NCI-H1694 (cell line): Measurements from ENCODE around the gene AMER1.
"Not testable (repeated sequence)": the region's sequence is repeated elsewhere in the genome, so short reads cannot be mapped to it uniquely, and the experiment has no call there.

ENCODE experiments used
- DNase-seq: peaks from one replicate; lab custom pipeline; 2025; lab: John Stamatoyannopoulos, UW

AMER1 gene

DNA sequence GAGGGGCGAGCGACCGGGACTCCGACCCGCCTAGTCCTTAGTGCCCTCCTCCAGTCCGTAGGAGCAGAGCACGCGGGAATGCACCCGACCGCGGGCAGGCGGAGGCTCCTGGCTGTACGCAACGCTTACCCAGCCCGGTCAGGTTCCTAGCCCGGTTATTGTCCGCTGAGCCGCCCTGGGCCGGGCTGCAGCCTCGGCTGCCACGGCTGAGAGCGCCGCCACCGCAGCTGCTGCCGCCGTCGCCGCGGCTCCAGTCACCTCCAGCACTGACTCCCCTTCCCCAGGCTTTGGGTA is at the start of gene AMER1:
TSS of gene AMER1 (minus strand) at position 268 of the 294 bp plus-strand sequence. CDS start 12,422 bp downstream, outside the sequence.
- DNase-seq, result peak; percentile 53

DNA sequence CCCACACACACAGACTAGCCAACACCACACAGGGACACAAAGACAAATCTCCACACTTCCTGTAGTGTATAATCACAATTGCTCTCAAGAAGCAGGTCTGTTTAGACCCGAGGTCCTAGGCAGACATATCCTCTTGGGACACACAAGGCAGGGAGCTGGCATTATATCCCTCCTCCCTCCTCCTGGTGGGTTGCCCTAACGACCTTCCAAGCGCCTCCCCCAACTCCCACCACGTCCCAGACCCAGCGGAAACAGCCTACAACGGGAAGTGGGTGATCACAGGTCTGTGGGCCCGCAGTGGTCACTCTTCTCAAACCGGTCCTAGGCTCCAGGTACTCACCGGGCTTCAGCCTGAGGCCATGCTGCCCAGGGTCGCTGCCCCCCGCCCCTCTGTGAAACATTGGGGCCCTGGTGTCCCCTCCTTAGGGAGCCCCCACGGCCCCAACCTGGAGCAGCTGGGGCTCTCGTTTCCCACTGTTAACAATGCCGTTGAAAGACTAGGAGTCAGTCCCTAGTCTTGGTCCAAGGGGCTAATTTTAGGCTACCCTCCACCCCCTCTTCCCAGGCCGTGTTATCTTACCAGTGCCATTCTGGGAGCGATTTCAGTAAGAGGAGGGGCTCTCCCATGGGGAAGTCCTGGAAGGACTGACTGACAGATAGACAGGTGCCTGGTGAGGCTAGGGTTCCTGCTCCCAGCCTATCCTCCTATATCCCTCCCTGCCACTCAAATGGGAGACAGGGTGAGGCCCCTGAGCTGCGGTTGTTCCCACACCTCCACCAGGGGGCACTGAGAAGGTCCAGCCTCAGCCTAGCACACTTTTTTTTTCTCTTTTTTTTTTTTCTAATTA is 24.8 kb upstream of the AMER1 start, which contains the start of gene ASB12:
TSS of gene ASB12 (minus strand) at position 485 of the 848 bp plus-strand sequence. CDS start 4,957 bp downstream, outside the sequence.
- DNase-seq, result no peak

- DNase-seq, result no peak
Observed at GRCh38 chrX:64229154-64229553, 23.6 kb upstream of the AMER1 start.

DNA sequence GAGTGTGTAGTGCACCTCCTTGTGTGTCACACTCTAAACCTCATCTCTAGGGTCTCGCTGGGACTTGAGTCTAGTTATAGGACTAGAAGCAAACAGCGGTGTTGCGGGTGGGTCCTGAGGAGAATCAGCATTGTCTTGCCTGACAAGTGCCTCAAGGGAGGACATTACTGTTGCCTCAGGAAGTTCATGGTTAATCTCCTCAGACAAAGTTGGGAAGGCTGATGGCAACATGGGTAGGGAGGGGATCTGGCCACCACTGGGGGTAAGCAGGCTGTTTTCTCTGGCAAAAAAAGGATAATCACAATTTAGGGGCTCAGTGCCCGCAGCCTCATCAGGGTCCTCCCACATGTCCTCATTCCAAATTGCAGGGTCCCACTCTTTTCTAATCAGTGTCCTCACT is 12.5 kb upstream of the AMER1 start:
- DNase-seq, result no peak

DNA sequence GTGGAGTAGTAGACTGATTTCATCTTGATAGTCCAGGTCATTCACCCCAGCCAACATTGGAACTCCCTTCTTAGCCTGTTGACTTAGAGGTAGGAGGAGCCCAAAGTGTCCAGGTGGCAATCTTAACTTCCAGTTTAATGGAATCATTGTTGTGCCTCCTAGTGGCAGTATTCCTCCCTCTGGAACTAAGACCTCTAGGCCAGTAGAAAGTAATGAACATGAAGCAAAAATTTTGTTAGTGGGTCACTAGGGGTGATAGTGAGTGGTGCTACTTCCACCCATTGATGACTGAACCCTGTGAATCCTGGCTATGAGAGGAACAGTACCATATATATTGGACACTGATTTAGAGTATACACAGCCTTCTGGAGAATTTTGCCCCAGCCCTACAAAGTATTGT is 8.5 kb upstream of the AMER1 start:
- not testable (repeated sequence) for DNase-seq

- no peak for DNase-seq
Observed at GRCh38 chrX:64206556-64207162, 1.2 kb upstream of the AMER1 start.

DNA sequence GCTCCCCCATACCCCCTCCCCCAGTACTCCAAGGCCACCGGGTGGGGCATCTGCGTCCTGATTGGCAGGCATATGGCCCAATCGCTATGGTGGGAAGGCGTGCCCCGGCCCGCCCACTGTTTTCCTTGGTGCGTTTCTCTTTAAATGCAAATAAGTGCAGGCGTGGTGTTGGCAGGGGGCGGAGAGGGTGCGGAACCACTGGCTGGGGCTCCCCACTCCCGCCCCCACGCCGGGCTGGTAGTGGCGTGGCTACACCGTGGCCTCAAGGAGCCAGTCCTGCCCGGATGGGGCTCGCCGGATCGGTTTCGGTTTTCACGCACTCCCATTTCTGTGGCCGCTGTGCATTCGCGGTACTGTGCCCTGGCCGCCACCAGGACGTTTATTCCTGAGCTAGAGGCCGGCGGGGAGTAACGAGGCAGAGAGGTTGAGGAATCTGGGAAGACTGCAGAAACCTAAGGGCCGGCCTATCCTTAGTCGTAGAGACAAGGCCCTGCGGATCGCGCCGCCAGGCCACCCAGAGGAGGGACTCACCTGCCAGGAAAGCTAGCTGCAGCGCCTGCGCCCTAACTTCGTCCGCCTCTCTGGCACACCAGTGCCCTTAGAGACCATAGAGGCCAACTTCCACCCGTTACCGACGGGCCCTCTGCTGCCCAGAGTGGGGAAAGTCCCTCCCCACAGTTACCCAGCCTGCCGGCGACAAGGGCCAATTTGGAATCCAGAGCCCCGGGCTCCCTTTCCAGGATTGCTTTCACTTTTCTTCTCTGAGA is 410 bp upstream of the AMER1 start:
- DNase-seq, result peak; percentile 76

GRCh38 chrX:64204701-64205440 is 637 bp downstream of the AMER1 start:
- no peak for DNase-seq

- no peak for DNase-seq
Observed at GRCh38 chrX:64204252-64204651, 1.3 kb downstream of the AMER1 start.

DNA sequence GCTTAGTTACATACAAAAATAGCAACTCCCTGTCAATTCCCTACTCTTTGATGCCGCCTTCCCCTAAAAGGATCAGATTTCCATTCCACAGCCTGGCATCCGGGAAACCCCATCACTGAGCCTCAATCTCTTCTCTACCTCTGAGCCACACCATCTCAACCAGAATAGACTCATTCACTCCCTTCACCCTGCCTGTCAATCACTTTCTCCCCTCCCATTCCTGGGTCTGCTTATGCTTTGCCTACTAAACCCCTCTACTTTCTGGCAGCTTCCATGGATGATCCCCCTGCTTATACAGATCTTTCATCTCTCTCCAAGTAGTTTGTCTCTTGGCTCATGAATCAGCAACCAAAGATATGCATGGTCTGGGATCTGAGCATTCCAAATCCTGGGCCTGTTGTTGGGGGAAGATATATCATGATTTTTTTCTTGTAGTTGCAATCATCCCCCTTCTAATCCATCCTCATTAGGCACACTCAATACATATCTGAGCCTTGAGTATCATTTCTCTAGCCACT is 2.6 kb downstream of the AMER1 start:
- DNase-seq, result no peak

DNA sequence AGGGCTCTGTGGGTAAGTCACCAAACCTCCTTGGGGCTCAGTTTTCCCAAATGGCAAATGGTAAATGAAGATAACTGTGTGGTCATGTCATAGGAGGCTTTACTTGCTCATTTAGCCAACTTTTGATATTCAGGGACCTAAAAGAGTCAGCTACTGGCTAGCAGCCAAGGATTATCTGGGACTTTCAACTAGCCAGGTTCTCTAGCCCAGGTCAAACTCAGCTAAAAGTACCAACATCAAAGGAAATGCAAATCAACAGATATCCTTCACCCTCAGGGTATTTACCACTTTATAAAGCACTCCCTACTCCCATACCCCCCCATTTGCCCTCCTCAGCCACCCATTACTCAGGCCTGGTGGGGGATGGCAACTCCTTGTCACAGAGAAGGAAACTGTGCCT is 7.5 kb downstream of the AMER1 start:
- DNase-seq, result no peak

DNA sequence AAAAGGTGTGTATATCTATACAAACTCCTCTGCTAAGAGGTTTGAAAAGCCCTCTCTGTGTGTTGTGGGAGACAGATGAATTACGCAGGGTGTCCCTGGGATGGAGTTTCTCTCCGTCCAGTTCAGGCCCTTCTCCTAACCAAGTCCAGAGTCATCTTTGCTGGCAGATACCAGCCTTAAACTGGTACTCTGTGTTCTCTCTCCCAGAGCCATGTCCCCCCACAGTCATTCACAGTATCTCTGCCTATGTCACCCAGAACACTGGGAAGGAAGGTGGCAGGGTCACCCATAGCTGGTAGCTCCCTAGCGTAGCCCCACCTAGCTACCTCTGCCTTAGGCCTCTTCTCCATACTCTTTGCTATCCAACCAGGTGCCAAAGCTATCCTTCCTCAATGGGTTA is 8.9 kb downstream of the AMER1 start:
- no peak for DNase-seq

DNA sequence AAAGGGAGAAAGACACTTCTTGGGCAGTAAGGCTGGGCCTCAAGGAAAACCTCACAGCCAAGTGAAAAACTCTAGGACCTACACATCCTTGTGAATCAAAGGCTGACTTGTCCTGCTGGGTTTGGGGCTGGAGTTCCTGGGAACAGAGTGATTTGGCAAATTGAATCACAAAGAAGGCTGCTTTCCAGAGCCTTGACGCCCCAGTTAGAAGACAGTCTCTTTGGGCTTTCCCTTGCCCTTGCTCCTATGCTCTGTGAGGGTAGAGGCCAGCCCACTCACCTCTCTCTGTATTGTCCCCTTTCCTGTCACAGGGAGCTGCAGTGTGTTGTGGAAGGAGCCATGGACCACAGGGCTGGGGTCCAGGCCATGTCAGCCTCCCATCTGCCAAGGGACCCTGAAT is 9.6 kb downstream of the AMER1 start:
- DNase-seq, result no peak

GRCh38 chrX:64192673-64193072 is 12.8 kb downstream of the AMER1 start:
- no peak for DNase-seq

GRCh38 chrX:64192040-64192439 is 13.5 kb downstream of the AMER1 start:
- DNase-seq, result no peak

GRCh38 chrX:64191281-64192010 is 14.1 kb downstream of the AMER1 start:
- DNase-seq, result no peak

DNA sequence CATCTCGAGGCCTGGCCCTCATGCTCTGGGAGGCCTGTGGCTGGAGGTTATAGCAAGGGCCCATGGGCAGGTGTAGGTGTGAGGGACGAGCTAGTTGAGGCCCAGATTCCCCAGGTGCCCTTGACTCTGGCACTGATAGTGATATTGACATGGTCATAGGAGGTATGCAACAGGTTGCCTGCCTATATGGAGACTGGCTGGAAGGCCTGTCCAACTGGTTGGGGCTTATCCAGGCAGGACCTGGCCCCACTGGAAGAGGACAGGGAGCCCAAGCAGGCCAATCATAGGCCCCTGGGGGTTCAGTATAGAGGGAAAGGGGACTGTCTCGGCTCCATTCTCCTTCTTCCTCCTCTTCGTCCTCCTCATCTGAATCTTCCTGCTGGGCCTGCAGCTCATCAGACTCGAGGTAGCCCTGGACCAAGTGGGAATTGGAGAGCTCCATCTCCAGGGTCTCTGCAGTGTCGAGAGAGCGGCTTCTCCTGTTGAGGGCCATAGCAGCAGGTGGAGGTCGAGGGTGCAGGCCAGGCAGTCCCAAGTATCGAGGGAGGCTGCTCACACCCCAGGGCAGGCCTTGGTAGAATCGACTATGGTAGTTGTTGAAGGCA is 15.3 kb downstream of the AMER1 start:
- DNase-seq, result no peak

- no peak for DNase-seq
Observed at GRCh38 chrX:64188901-64189300, 16.6 kb downstream of the AMER1 start.

GRCh38 chrX:64187762-64188150 is 17.8 kb downstream of the AMER1 start:
- no peak for DNase-seq

DNA sequence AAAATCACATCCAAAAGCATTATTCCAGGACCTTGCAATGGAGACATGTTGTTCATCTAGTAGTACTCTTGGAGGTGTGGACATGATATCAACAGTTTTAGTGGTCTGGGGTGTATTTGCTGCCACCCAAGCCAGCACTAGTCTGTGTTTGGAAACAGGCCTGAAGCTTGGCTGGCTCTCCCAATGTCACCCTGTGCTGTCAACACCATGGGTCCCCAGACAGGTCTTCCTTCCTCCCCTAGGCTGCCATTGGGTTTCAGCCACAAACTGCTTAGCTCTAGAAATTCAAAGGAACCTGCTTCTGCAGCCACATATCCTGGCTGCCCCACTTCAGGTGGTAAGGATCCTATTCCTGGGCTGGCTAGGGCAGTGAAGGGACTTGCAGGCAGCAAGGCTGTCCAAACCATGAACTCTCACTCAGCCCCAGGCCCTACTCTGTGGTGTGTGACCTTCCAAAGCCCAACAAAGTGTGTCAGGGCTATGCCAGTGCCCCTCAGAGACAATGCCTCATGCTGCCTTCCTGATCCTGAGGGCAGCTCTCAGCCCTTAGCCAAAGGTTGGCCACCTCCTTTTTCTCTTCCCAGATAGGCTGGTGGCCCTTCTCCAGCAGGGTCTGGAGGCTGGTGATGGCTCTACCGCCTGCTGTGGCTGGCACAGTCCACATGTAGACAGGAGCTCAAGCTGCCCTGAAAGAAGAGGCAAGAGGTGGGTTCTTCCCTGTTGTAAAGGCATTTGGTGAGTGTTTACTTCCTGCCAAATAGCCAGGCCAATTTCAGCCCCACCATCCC is 18.3 kb downstream of the AMER1 start:
- no peak for DNase-seq
